HG03135 (cell line): ENCODE measurements around the gene KRTAP10-3.

ENCODE experiments used
- ATAC-seq: cut with Tn5 transposase; IDR thresholded peaks from one replicate; pipeline ENCODE4 v1.9.1; 2021; ENCODE audit warnings: mild to moderate bottlenecking, moderate library complexity; ENCODE audit not compliant: unreplicated experiment

Gene KRTAP10-3

GRCh38 chr21:44520326-44521300, 38.0 kb downstream of the KRTAP10-3 start:
- ATAC-seq, result no peak

- ATAC-seq, result no peak
Observed at GRCh38 chr21:44519346-44520325, 39.0 kb downstream of the KRTAP10-3 start.

GRCh38 chr21:44518686-44519085, 39.9 kb downstream of the KRTAP10-3 start:
- ATAC-seq, result no peak

GRCh38 chr21:44517175-44517899, 41.3 kb downstream of the KRTAP10-3 start:
- no peak for ATAC-seq

- no peak for ATAC-seq
Observed at GRCh38 chr21:44516828-44517174, 41.8 kb downstream of the KRTAP10-3 start.

GRCh38 chr21:44516342-44516741, 42.3 kb downstream of the KRTAP10-3 start:
- no peak for ATAC-seq

- no peak for ATAC-seq
Observed at GRCh38 chr21:44515359-44516165, 43.0 kb downstream of the KRTAP10-3 start.

GRCh38 chr21:44514746-44515358, 43.7 kb downstream of the KRTAP10-3 start:
- ATAC-seq, result no peak

GRCh38 chr21:44514218-44514520, 44.4 kb downstream of the KRTAP10-3 start:
- ATAC-seq, result no peak

GRCh38 chr21:44513389-44514217, 45.0 kb downstream of the KRTAP10-3 start:
- ATAC-seq, result no peak

GRCh38 chr21:44512496-44513388, 45.9 kb downstream of the KRTAP10-3 start:
- ATAC-seq, result no peak

GRCh38 chr21:44511938-44512275, 46.7 kb downstream of the KRTAP10-3 start:
- no peak for ATAC-seq

- no peak for ATAC-seq
Observed at GRCh38 chr21:44511219-44511937, 47.2 kb downstream of the KRTAP10-3 start.

GRCh38 chr21:44510508-44511218, 47.9 kb downstream of the KRTAP10-3 start:
- ATAC-seq, result no peak

GRCh38 chr21:44510109-44510507, 48.5 kb downstream of the KRTAP10-3 start:
- ATAC-seq, result no peak

GRCh38 chr21:44509539-44509938, 49.1 kb downstream of the KRTAP10-3 start:
- ATAC-seq, result no peak
